Naive thymus-derived CD4-positive, alpha-beta T cell (primary cell): ENCODE results near the gene TLE7. TPM values are rescaled to one million over a fixed set of nuclear protein-coding genes. Genes with fewer than 3 reads are reported as not detected.

Source experiments
- ATAC-seq: fragments of 150-1000 bp; cut with Tn5 transposase; 2 replicates; pipeline ENCODE4 v1.10.0; 2021; ENCODE audit warnings: mild to moderate bottlenecking, moderate library complexity
- CTCF ChIA-PET: fragments of 350-600 bp; sonication (Branson Sonifier 250); formaldehyde crosslinking; loops from one replicate; lab custom pipeline; 2021; ENCODE audit warnings: antibody characterized with exemption; lab: Charles Lee
- POLR2A ChIA-PET: fragments of 350-600 bp; sonication (Branson Sonifier 250); formaldehyde crosslinking; loops from one replicate; lab custom pipeline; 2021; ENCODE audit warnings: antibody characterized with exemption, inconsistent platforms; lab: Charles Lee
- DNase-seq, 9 donors: peaks; one replicate each; pipeline versions ENCODE4 v3.0.0 to v3.0.0-alpha.2; 2020 to 2022; ENCODE audit warnings: mixed read lengths in 1 of 9
- H3K27ac ChIP-seq: one replicate; pipeline ENCODE4 v1.7.0; 2013; ENCODE audit warnings: mild to moderate bottlenecking, low read depth, low read length, moderate library complexity
- H3K27me3 ChIP-seq, 2 donors: one replicate each; pipeline ENCODE4 v1.7.0; 2013; ENCODE audit warnings: low read length in 2 of 2, mild to moderate bottlenecking in 2 of 2, moderate library complexity in 2 of 2; ENCODE audit not compliant: control insufficient read depth in 2 of 2, insufficient read depth in 2 of 2
- H3K36me3 ChIP-seq, 3 experiments: 1 replicate in 2 of 3; 2 replicates in 1 of 3; pipeline ENCODE4 v1.7.0; 2013; ENCODE audit warnings: low read length in 3 of 3, mild to moderate bottlenecking in 3 of 3, moderate library complexity in 1 of 3; ENCODE audit not compliant: insufficient read depth in 3 of 3, control insufficient read depth in 2 of 3
- H3K4me1 ChIP-seq, 2 donors: one replicate each; pipeline ENCODE4 v1.7.0; 2013; ENCODE audit warnings: low read length in 2 of 2, mild to moderate bottlenecking in 2 of 2, moderate library complexity in 1 of 2; ENCODE audit not compliant: control insufficient read depth in 2 of 2, insufficient read depth in 2 of 2
- H3K4me3 ChIP-seq: 2 replicates; pipeline ENCODE4 v1.7.0; 2013; ENCODE audit warnings: mild to moderate bottlenecking, low read length
- H3K9me3 ChIP-seq, 3 experiments: 1 replicate in 2 of 3; 2 replicates in 1 of 3; pipeline ENCODE4 v1.7.0; 2013; ENCODE audit warnings: low read length in 3 of 3; ENCODE audit not compliant: control insufficient read depth in 2 of 3
- H3K27ac Mint-ChIP-seq, 9 donors: one replicate each; pipeline ENCODE4 v1.8.0; 2020 to 2022; ENCODE audit warnings: mixed read lengths in 9 of 9, mild to moderate bottlenecking in 8 of 9, moderate library complexity in 5 of 9, inconsistent platforms in 2 of 9
- H3K27me3 Mint-ChIP-seq, 5 donors: one replicate each; pipeline ENCODE4 v1.8.0; 2021 to 2022; ENCODE audit warnings: mixed read lengths in 5 of 5, mild to moderate bottlenecking in 1 of 5
- H3K36me3 Mint-ChIP-seq, 5 donors: one replicate each; pipeline ENCODE4 v1.8.0; 2020 to 2022; ENCODE audit warnings: mixed read lengths in 5 of 5, mild to moderate bottlenecking in 3 of 5, inconsistent platforms in 1 of 5
- H3K4me1 Mint-ChIP-seq, 7 donors: one replicate each; pipeline ENCODE4 v1.8.0; 2020 to 2022; ENCODE audit warnings: mixed read lengths in 7 of 7, mild to moderate bottlenecking in 3 of 7, inconsistent platforms in 1 of 7
- H3K4me3 Mint-ChIP-seq, 10 donors: one replicate each; pipeline ENCODE4 v1.8.0; 2020 to 2022; ENCODE audit warnings: mild to moderate bottlenecking in 10 of 10, mixed read lengths in 10 of 10, moderate library complexity in 6 of 10, inconsistent platforms in 2 of 10
- H3K9me3 Mint-ChIP-seq, 11 donors: one replicate each; pipeline ENCODE4 v1.8.0; 2020 to 2022; ENCODE audit warnings: mixed read lengths in 11 of 11, mild to moderate bottlenecking in 4 of 11, inconsistent platforms in 1 of 11, moderate library complexity in 1 of 11
- intact Hi-C, 2 donors: fragments of 100-400 bp; cut with micrococcal nuclease; formaldehyde crosslinking; loops; one replicate each; pipeline ENCODE4 v1.15.1; 2023
- polyA plus RNA-seq, 2 donors: library from polyadenylated mRNA; unstranded; fragments of 300-500 nt; fragmentation: Illumina TruSeq; gene quantifications; one replicate each; pipeline ENCODE4 v1.2.3, GENCODE V29; 2021
- total RNA-seq, 6 experiments: library from RNA in 5 of 6; stranded (reverse) in 5 of 6; gene quantifications; 1 replicate in 5 of 6; 2 replicates in 1 of 6; pipeline ENCODE4 v1.2.3 and lab custom pipeline; 2021 to 2026

Gene TLE7
- total RNA-seq (not detected), polyA plus RNA-seq (not detected), total RNA-seq (lab: John Stamatoyannopoulos, UW) (not detected)

- ChIA-PET POLR2A (no interaction called here), CTCF (no interaction called here)
- H3K27ac ChIP-seq, result no peak within 1 kb of the TSS
- Mint-ChIP-seq H3K9me3 (peaks cover 5 to 27% (median 12%) of the 10 kb centered on the region in 11 donors), H3K27me3 (peaks cover 0 to 39% (median 20%) of the 10 kb centered on the region in 5 donors), H3K4me3 (no peak within 1 kb of the TSS), H3K4me1 (peaks cover 0 to 10% (median 0%) of the 10 kb centered on the region in 7 donors), H3K36me3 (peaks cover 0 to 6% (median 0%) of the 10 kb centered on the region in 5 donors), H3K27ac (peak within 1 kb of the TSS in 1 of 9 donors; percentile 9)
- H3K27me3 ChIP-seq, result no peaks in the 10 kb centered on the region
- intact Hi-C loops, result loop anchor here in 1 of 2 donors (5.0 kb wide), 1 partner anchor 55 kb away; no protein-coding TSS in a partner anchor
- H3K4me3 ChIP-seq, result no peak within 1 kb of the TSS
- no peaks in the 10 kb centered on the region for H3K4me1 ChIP-seq
- ATAC-seq (no peak), DNase-seq (no peak)
- peaks cover 0 to 31% (median 0%) of the 10 kb centered on the region in 3 experiments for H3K9me3 ChIP-seq
- no peaks in the 10 kb centered on the region for H3K36me3 ChIP-seq
These were observed at the start of gene TLE7 for GRCh38 chr16:71442051-71442440. TLE7 (minus strand) TSS chr16:71442054; CDS start chr16:71433324, 8,730 bp downstream.

DNA sequence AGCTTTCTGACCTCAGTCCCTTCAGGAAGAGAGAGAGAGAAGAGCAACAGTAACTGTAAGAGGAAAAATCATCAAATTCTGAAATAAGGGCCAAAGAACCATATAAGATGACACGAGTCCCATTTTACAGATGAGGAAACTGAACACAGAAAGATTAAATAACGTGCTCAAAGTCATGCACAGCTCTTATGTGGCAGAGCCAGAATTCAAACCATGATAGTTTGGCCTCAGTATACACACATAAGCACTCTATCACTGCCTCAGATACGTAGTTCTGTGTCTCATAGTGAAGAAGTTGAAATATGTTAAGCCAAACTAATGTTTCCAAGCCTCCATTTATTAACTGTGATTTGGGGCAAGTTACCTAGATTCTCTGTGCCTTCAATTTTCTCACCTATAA is 49.2 kb upstream of the TLE7 start:
- Histone ChIP-seq H3K36me3 (no peaks in the 10 kb centered on the region), H3K4me3 (no peak overlapping the region), H3K9me3 (no peaks in the 10 kb centered on the region), H3K27me3 (no peaks in the 10 kb centered on the region), H3K27ac (no peak overlapping the region), H3K4me1 (no peaks in the 10 kb centered on the region)
- H3K27ac Mint-ChIP-seq, result no peak overlapping the region
- no peak overlapping the region for H3K4me3 Mint-ChIP-seq
- H3K36me3 Mint-ChIP-seq, result no peaks in the 10 kb centered on the region
- no peaks in the 10 kb centered on the region for H3K4me1 Mint-ChIP-seq
- DNase-seq (no peak), ATAC-seq (no peak)
- ChIA-PET POLR2A (no interaction called here), CTCF (no interaction called here)
- intact Hi-C loops, result no loop called here
- no peaks in the 10 kb centered on the region for H3K9me3 Mint-ChIP-seq
- H3K27me3 Mint-ChIP-seq, result peaks cover 0 to 11% (median 0%) of the 10 kb centered on the region in 5 donors

- H3K27me3 ChIP-seq, result no peaks in the 10 kb centered on the region
- H3K9me3 ChIP-seq, result no peaks in the 10 kb centered on the region
- DNase-seq, result no peak
- CTCF ChIA-PET, result interaction anchor here (0.5 kb wide), 1 partner anchor 127 kb away, joined by 3 read pairs; no protein-coding TSS in a partner anchor
- H3K4me1 ChIP-seq, result no peaks in the 10 kb centered on the region
- H3K27ac Mint-ChIP-seq, result no peak overlapping the region
- ATAC-seq, result no peak
- POLR2A ChIA-PET, result no interaction called here
- no peak overlapping the region for H3K27ac ChIP-seq
- no peak overlapping the region for H3K4me3 ChIP-seq
- H3K36me3 ChIP-seq, result no peaks in the 10 kb centered on the region
- intact Hi-C loops, result no loop called here
- no peaks in the 10 kb centered on the region for H3K36me3 Mint-ChIP-seq
- peaks cover 0 to 11% (median 0%) of the 10 kb centered on the region in 5 donors for H3K27me3 Mint-ChIP-seq
- no peaks in the 10 kb centered on the region for H3K4me1 Mint-ChIP-seq
- no peaks in the 10 kb centered on the region for H3K9me3 Mint-ChIP-seq
- H3K4me3 Mint-ChIP-seq, result no peak overlapping the region
These were observed 48.5 kb upstream of the TLE7 start for GRCh38 chr16:71490361-71490760.

GRCh38 chr16:71489122-71489521 is 47.3 kb upstream of the TLE7 start, which contains the start of gene ZNF19:
ZNF19 (minus strand) TSS chr16:71489324; CDS start chr16:71482114, 7,210 bp downstream.
- H3K4me1 ChIP-seq, result peaks cover 0 to 4% of the 10 kb centered on the region in 2 donors
- no peaks in the 10 kb centered on the region for H3K27me3 ChIP-seq
- H3K9me3 ChIP-seq, result no peaks in the 10 kb centered on the region
- no peak within 1 kb of the TSS for H3K27ac ChIP-seq
- Mint-ChIP-seq H3K27me3 (peaks cover 0 to 11% (median 0%) of the 10 kb centered on the region in 5 donors), H3K4me3 (no peak within 1 kb of the TSS), H3K27ac (no peak within 1 kb of the TSS), H3K4me1 (peaks cover 4 to 9% (median 6%) of the 10 kb centered on the region in 7 donors), H3K36me3 (no peaks in the 10 kb centered on the region), H3K9me3 (no peaks in the 10 kb centered on the region)
- ChIA-PET CTCF (no interaction called here), POLR2A (no interaction called here)
- DNase-seq (no peak), ATAC-seq (no peak)
- no peaks in the 10 kb centered on the region for H3K36me3 ChIP-seq
- H3K4me3 ChIP-seq, result no peak within 1 kb of the TSS
- intact Hi-C loops, result no loop called here

DNA sequence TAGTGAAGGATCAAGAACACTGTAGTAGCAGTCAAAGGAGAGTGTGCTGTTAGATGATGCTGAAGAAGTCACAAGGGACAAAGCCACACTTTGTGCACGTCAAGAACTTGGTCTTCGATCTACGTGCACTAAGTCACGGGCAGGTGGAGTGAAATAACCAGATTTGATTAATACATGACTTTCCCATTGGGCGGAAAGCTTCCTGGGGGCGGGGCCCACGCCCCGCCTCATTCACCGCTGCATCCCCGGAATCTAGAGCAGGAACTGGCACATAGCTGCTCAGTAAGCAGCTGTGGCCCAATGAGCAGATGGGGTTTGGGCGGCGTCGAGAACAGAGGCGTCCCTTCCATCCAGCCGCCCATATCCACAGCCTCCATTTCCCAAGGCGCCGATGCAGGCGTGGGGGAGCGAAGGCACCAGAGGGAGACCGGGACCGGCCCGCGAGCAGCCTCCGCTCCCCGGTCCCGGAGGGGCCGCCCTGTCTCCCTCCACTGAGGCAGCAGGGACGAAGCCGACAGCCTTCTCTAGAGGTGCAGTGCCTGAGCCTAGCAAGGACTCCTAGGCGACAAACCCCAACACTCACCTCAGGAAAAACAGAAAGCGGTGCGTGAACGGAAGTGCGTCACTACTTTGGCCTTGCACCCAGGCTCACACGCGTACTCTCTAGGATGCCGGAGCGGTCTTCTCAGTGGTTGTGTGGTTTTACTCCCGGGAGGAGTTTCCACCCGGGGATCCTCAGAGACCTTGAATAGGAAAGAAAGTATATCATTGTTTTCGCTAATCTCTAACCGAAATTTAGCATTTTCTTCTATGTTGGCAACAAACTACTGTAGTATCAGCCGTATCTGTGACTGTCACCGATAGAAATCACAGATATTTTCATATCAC is 42.4 kb upstream of the TLE7 start:
- Mint-ChIP-seq H3K4me1 (peaks cover 13 to 23% (median 17%) of the 10 kb centered on the region in 7 donors), H3K27me3 (peaks cover 0 to 4% (median 0%) of the 10 kb centered on the region in 5 donors), H3K9me3 (peaks cover 0 to 1% (median 0%) of the 10 kb centered on the region in 11 donors), H3K27ac (peak overlapping the region; percentile 85 to 97 (median 96)), H3K4me3 (peak overlapping the region; percentile 82 to 95 (median 91)), H3K36me3 (no peaks in the 10 kb centered on the region)
- Histone ChIP-seq H3K27me3 (no peaks in the 10 kb centered on the region), H3K36me3 (no peaks in the 10 kb centered on the region), H3K9me3 (no peaks in the 10 kb centered on the region), H3K27ac (peak overlapping the region; percentile 92), H3K4me1 (peaks cover 7 to 10% of the 10 kb centered on the region in 2 donors), H3K4me3 (peak overlapping the region; percentile 89)
- intact Hi-C loops, result loop anchor here (1.0 to 5.0 kb wide), 11 partner anchors 17 to 682 kb away; partner anchors contain the start of genes CMTR2 (in 2 of the 2), ZNF23 (in 2 of the 2), DHODH (in 1 of the 2) and DHX38 (in 1 of the 2)
- DNase-seq (peak; percentile 57 to 90 (median 86)), ATAC-seq (peak; percentile 91)
- CTCF ChIA-PET, result interaction anchor here (0.6 to 1.4 kb wide), 3 partner anchors 16 to 951 kb away, joined by 3 to 7 read pairs (median 4); partner anchors contain the start of gene ZNF23
- POLR2A ChIA-PET, result interaction anchor here (1.0 to 2.9 kb wide), 3 partner anchors 22 to 81 kb away, joined by 3 to 36 read pairs (median 5); partner anchors contain the start of gene ZNF23

DNA sequence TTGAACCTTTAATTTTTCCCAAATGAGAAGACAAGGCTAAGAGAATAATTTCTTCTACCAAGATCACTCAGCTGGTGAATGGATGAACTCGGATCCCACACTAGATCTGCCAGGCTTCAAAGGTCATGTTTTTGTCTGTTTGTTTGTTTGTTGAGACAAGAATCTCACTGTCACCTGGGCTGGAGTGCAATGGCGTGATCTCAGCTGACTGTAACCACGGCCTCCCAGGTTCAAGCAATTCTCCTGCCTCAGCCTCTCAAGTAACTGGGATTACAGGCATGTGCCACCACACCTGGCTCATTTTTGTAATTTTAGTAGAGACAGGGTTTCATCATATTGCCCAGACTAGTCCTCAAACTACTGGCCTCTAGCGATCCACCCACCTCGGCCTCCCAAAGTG is 40.7 kb upstream of the TLE7 start:
- POLR2A ChIA-PET, result interaction anchor here (2.9 kb wide), 1 partner anchor 20 kb away, joined by 36 read pairs; the partner anchor contains the start of gene ZNF23
- Mint-ChIP-seq H3K4me1 (peaks cover 13 to 23% (median 17%) of the 10 kb centered on the region in 7 donors), H3K27me3 (peaks cover 0 to 4% (median 0%) of the 10 kb centered on the region in 5 donors), H3K36me3 (peaks cover 0 to 11% (median 8%) of the 10 kb centered on the region in 5 donors), H3K27ac (peak overlapping the region in 5 of 9 donors; percentile 44 to 97 (median 71)), H3K4me3 (peak overlapping the region in 1 of 10 donors; percentile 17), H3K9me3 (peaks cover 0 to 1% (median 0%) of the 10 kb centered on the region in 11 donors)
- Histone ChIP-seq H3K4me1 (peaks cover 7 to 10% of the 10 kb centered on the region in 2 donors), H3K36me3 (peaks cover 0 to 9% (median 0%) of the 10 kb centered on the region in 3 experiments), H3K27me3 (no peaks in the 10 kb centered on the region), H3K27ac (no peak overlapping the region), H3K9me3 (no peaks in the 10 kb centered on the region), H3K4me3 (no peak overlapping the region)
- intact Hi-C loops, result loop anchor here in 1 of 2 donors (5.0 kb wide), 1 partner anchor 680 kb away; the partner anchor contains the start of gene VAC14
- DNase-seq (no peak), ATAC-seq (no peak)
- CTCF ChIA-PET, result interaction anchor here (0.7 kb wide), 1 partner anchor 17 kb away, joined by 3 read pairs; no protein-coding TSS in a partner anchor
